Measurements from ENCODE around the gene GTF2F2.
A peak's percentile ranks its signal among the peaks of the same experiment; 100 is the strongest.

GTF2F2 gene

GRCh38 chr13:45280011-45280410 is 159.7 kb downstream of the GTF2F2 start:
- H3K27me3 ChIP-seq (ENCODE audit: insufficient read depth, poor library complexity, severe bottlenecking) = no peaks in the 10 kb centered on the region
- H3K27ac ChIP-seq (replicated peaks) = no peak overlapping the region
- no peak overlapping the region for H3K4me3 ChIP-seq (replicated peaks; ENCODE audit: insufficient read depth, low read length)
- no peak for DNase-seq (ENCODE audit: low read depth in 1 of 2, low spot score in 1 of 2)
- TF ChIP-seq SPI1 (IDR thresholded peaks at IDR 0.05; ENCODE audit: borderline replicate concordance, low read depth) (no peak), POLR2AphosphoS5 (IDR thresholded peaks at IDR 0.05; ENCODE audit: low read depth) (no peak), REST (IDR thresholded peaks at IDR 0.05; ENCODE audit: insufficient replicate concordance, low read depth) (no peak), GABPA (IDR thresholded peaks at IDR 0.05; ENCODE audit: low read depth) (no peak)
- TF ChIP-seq, protein P1, sequence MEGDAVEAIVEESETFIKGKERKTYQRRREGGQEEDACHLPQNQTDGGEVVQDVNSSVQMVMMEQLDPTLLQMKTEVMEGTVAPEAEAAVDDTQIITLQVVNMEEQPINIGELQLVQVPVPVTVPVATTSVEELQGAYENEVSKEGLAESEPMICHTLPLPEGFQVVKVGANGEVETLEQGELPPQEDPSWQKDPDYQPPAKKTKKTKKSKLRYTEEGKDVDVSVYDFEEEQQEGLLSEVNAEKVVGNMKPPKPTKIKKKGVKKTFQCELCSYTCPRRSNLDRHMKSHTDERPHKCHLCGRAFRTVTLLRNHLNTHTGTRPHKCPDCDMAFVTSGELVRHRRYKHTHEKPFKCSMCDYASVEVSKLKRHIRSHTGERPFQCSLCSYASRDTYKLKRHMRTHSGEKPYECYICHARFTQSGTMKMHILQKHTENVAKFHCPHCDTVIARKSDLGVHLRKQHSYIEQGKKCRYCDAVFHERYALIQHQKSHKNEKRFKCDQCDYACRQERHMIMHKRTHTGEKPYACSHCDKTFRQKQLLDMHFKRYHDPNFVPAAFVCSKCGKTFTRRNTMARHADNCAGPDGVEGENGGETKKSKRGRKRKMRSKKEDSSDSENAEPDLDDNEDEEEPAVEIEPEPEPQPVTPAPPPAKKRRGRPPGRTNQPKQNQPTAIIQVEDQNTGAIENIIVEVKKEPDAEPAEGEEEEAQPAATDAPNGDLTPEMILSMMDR (IDR thresholded peaks at IDR 0.05; ENCODE audit: insufficient read depth, low read length) = no peak

DNA sequence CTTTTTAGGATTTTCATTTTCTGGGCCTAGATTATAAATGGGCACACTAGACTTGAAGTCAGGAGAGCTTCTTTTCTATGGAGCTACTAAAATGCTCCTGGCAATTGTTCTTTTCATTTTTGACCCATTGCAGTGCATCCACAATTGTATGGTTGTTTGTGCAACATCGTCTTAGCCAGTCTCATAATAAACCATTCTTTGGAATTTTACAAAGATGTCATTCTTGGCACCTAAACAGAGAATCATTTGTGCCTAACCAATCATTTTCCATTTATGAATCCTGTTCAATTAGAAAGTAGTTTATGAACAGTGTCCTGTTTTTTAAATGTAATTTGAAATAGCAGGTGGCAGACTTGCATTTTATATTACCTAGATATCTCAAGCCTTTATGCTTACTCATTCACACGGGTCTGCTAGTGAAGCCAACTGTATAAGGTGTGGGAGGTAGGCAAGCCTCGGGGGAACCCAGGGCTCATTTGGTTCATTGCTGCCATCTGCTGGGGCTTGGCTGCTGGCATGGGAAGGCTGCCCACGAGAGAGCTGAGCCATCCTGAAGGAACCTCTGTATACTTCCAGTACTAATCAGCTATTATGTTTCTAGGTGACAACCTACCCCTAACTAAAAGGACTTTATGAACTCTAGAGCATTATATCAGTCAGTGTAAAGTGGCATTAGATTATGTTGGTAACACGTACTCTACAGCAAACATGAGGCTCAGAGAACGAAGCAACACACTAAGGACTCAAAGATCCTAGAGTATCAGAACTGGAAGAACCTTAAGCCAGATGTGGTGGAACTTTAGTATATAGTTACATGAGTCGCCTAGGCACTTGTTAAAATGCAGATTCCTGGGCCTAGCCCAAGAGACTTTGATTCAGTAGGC is 160.7 kb downstream of the GTF2F2 start:
- no peak overlapping the region for H3K27ac ChIP-seq (replicated peaks)
- H3K27me3 ChIP-seq (ENCODE audit: insufficient read depth, poor library complexity, severe bottlenecking) = no peaks in the 10 kb centered on the region
- no peak overlapping the region for H3K4me3 ChIP-seq (replicated peaks; ENCODE audit: insufficient read depth, low read length)
- DNase-seq (ENCODE audit: low read depth in 1 of 2, low spot score in 1 of 2) = peak in 1 of 2 experiments; percentile 65
- TF ChIP-seq, protein P1 (IDR thresholded peaks at IDR 0.05; ENCODE audit: insufficient read depth, low read length) = peak; percentile 45
- TF ChIP-seq POLR2AphosphoS5 (IDR thresholded peaks at IDR 0.05; ENCODE audit: low read depth) (no peak), GABPA (IDR thresholded peaks at IDR 0.05; ENCODE audit: low read depth) (no peak)

GRCh38 chr13:45282994-45283393 is 162.7 kb downstream of the GTF2F2 start:
- H3K27me3 ChIP-seq (ENCODE audit: insufficient read depth, poor library complexity, severe bottlenecking) = no peaks in the 10 kb centered on the region
- no peak for DNase-seq (ENCODE audit: low read depth in 1 of 2, low spot score in 1 of 2)
- TF ChIP-seq, protein P1 (IDR thresholded peaks at IDR 0.05; ENCODE audit: insufficient read depth, low read length) = no peak
- TF ChIP-seq SPI1 (IDR thresholded peaks at IDR 0.05; ENCODE audit: borderline replicate concordance, low read depth) (no peak), REST (IDR thresholded peaks at IDR 0.05; ENCODE audit: insufficient replicate concordance, low read depth) (no peak), POLR2AphosphoS5 (IDR thresholded peaks at IDR 0.05; ENCODE audit: low read depth) (no peak), GABPA (IDR thresholded peaks at IDR 0.05; ENCODE audit: low read depth) (no peak)
- no peak overlapping the region for H3K27ac ChIP-seq (replicated peaks)
- no peak overlapping the region for H3K4me3 ChIP-seq (replicated peaks; ENCODE audit: insufficient read depth, low read length)
